Cardiac fibroblast (primary cell): Measurements from ENCODE around the gene LMNB1.
"Not testable (repeated sequence)": the region's sequence is repeated elsewhere in the genome, so short reads cannot be mapped to it uniquely, and the experiment has no call there.

Source experiments
- DNase-seq, 2 donors: peaks; one replicate each; pipeline versions ENCODE4 v3.0.0 to v3.0.0-alpha.2; 2010; ENCODE audit warnings: low read depth in 2 of 2
- H3K4me3 ChIP-seq, 2 donors: replicated peaks in 1 of 2; 1 replicate in 1 of 2; 2 replicates in 1 of 2; pipeline ENCODE4 v1.5.1; 2011; ENCODE audit warnings: low read depth in 2 of 2, low read length in 2 of 2, mild to moderate bottlenecking in 2 of 2, moderate library complexity in 1 of 2
- TF ChIP-seq, protein P1 (sequence below): IDR thresholded peaks from one replicate; pipeline ENCODE4 v1.5.1; 2011; ENCODE audit warnings: low read depth, mild to moderate bottlenecking, low read length, inconsistent platforms

LMNB1 gene, protein sequence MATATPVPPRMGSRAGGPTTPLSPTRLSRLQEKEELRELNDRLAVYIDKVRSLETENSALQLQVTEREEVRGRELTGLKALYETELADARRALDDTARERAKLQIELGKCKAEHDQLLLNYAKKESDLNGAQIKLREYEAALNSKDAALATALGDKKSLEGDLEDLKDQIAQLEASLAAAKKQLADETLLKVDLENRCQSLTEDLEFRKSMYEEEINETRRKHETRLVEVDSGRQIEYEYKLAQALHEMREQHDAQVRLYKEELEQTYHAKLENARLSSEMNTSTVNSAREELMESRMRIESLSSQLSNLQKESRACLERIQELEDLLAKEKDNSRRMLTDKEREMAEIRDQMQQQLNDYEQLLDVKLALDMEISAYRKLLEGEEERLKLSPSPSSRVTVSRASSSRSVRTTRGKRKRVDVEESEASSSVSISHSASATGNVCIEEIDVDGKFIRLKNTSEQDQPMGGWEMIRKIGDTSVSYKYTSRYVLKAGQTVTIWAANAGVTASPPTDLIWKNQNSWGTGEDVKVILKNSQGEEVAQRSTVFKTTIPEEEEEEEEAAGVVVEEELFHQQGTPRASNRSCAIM

DNA sequence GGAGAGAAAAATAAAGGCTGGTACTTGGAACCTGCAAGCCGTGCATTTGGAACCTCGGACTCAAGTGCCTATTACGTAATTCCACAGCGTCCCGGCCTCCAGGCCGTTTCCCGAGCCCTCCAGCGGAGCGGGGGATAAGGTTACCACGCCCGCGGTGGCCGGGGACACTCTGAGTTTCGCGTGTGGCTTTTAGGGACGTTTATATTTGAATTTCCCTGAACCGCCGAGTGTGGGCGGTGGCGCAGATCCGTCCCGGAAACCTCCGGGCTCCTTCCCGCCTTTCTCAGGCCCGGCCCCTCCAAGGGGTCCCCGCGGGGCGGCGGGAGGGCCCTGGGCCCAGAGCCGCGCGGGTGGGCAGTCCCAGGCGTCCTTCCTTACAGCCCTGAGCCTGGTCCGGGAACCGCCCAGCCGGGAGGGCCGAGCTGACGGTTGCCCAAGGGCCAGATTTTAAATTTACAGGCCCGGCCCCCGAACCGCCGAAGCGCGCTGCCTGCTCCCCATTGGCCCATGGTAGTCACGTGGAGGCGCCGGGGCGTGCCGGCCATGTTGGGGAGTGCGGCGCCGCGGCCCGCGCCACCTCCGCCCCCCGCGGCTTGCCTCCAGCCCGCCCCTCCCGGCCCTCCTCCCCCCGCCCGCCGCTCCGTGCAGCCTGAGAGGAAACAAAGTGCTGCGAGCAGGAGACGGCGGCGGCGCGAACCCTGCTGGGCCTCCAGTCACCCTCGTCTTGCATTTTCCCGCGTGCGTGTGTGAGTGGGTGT is at the start of gene LMNB1:
Gene LMNB1, plus strand, starts transcription at position 638 of the 758 bp plus-strand sequence. CDS start 373 bp downstream, outside the sequence.
- peak; percentile 96 to 97 for DNase-seq
- TF ChIP-seq, protein P1, sequence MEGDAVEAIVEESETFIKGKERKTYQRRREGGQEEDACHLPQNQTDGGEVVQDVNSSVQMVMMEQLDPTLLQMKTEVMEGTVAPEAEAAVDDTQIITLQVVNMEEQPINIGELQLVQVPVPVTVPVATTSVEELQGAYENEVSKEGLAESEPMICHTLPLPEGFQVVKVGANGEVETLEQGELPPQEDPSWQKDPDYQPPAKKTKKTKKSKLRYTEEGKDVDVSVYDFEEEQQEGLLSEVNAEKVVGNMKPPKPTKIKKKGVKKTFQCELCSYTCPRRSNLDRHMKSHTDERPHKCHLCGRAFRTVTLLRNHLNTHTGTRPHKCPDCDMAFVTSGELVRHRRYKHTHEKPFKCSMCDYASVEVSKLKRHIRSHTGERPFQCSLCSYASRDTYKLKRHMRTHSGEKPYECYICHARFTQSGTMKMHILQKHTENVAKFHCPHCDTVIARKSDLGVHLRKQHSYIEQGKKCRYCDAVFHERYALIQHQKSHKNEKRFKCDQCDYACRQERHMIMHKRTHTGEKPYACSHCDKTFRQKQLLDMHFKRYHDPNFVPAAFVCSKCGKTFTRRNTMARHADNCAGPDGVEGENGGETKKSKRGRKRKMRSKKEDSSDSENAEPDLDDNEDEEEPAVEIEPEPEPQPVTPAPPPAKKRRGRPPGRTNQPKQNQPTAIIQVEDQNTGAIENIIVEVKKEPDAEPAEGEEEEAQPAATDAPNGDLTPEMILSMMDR: no peak
- H3K4me3 ChIP-seq: peak within 1 kb of the TSS; percentile 86 to 97

DNA sequence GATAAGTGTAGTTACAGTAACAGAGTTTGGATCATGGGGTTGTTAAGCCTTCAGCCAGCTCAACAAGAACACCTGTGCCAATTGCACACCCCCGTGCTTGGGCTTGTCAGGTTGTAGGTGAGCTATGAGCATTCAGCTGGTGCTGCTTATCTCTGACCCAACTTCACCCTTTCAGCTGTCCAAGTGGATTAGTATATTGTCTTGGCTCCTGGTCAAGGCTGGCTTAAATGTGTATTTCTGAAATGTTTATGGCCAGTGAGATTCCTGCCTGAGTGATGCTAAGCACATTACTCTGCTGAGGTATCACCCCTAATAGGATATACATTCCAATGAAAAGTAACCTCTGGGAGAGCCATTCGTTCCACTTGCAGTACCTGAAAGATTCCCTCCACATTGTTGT is 44.2 kb upstream of the LMNB1 start:
- no peak overlapping the region for H3K4me3 ChIP-seq
- TF ChIP-seq, protein P1: no peak
- DNase-seq: no peak

DNA sequence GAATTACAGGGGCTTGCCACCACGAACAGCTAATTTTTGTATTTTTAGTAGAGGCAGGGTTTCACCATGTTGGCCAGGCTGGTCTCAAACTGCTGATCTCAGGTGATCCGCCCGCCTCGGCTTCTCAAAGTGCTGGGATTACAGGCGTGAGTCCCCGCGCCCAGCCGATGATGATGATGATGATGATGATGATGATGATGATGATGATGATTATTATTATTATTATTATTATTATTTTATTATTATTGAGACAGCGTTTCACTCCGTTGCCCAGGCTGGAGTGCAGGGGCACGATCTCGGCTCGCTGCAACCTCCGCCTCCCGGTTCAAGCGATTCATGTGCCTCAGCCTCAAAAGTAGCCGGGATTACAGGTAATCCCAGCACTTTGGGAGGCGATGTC is 42.4 kb upstream of the LMNB1 start:
- DNase-seq, H3K4me3 ChIP-seq: not testable (repeated sequence)

DNA sequence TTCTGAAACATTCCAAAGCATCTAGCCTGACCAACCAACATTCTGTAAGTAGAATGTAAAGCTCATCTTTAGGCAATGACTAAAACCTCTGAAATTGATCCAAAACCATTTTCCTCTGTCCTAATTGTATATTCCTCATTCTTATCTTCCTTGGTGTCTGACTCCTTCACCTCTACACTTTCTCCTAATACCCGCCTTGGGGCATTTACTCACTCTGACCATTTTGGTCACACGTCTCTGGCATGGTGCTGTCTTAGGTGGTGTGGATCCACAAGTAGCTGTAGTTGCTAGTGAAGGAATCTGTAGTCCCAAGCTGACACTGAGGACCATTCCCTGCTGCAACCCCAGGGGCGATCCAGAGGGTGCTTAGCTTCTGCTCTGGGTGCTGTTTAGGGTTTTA is 40.8 kb upstream of the LMNB1 start:
- DNase-seq: no peak
- H3K4me3 ChIP-seq: no peak overlapping the region
- TF ChIP-seq, protein P1: no peak

DNA sequence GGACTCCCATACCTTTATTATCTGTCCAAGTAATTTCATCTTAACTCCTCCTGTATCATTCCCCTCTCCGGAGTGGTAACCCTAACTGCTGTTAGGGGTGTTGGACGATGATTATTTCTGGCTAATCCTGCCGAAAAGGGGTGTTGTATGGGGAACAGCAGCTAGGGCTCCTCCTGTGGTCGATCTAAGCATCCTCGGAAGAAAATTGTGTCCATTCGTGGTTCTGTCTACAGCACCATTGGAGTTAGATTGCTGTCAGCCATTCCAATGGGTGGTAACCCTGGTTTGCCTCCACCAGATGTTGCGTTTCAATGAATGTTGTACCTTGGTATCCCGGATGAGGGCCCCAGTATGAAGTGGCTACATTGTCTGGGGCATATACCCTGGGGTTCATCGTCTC is 35.6 kb upstream of the LMNB1 start:
- TF ChIP-seq, protein P1: no peak
- H3K4me3 ChIP-seq: no peak overlapping the region
- DNase-seq: no peak

DNA sequence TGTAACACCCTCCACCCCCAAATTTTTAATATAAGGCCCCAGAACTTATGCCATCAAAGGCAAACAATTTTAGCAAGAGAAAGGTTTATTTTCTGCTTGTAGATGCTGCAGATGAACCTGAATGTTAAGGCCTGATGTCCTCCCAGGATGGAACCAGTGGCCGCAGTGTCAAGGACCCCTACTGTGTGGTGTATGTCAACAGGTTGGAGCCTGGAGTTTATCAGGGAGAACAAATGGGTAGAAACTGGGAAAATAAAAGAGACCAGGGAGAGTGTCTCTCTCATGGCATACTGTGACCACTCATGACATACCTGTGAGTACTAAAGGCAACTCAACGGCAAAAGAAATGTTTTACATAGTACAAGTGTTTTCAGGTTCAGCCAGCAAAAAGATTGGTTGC is 34.5 kb upstream of the LMNB1 start:
- TF ChIP-seq, protein P1: no peak

DNA sequence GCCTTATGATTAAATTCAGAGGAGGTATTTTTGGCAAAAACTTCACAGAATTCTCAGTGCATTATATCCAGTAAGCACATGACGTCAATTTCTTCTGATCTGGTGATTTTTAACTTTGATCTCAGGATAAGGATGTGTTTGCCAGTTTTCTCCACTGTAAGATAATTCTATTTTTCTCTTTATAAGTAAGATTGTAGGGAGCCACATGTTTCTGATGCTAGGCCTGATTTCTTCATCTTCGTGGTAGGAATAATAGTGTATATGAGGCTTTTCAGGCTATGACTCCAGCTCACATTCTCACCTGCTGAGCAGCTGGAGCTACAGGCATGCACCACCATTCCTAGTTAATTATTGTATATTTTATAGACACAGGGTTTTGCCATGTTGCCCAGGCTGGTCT is 32.1 kb upstream of the LMNB1 start:
- H3K4me3 ChIP-seq: no peak overlapping the region
- no peak for DNase-seq
- TF ChIP-seq, protein P1: no peak

More for the DNA sequence above, 34.5 kb upstream of the LMNB1 start:
- DNase-seq: no peak
- no peak overlapping the region for H3K4me3 ChIP-seq
